HG03432 (cell line): Measurements from ENCODE around the gene ENO3.

Experiments
- ATAC-seq: cut with Tn5 transposase; IDR thresholded peaks from one replicate; pipeline ENCODE4 v1.9.1; 2021; ENCODE audit warnings: mild to moderate bottlenecking, moderate library complexity; ENCODE audit not compliant: unreplicated experiment

ENO3 gene

DNA sequence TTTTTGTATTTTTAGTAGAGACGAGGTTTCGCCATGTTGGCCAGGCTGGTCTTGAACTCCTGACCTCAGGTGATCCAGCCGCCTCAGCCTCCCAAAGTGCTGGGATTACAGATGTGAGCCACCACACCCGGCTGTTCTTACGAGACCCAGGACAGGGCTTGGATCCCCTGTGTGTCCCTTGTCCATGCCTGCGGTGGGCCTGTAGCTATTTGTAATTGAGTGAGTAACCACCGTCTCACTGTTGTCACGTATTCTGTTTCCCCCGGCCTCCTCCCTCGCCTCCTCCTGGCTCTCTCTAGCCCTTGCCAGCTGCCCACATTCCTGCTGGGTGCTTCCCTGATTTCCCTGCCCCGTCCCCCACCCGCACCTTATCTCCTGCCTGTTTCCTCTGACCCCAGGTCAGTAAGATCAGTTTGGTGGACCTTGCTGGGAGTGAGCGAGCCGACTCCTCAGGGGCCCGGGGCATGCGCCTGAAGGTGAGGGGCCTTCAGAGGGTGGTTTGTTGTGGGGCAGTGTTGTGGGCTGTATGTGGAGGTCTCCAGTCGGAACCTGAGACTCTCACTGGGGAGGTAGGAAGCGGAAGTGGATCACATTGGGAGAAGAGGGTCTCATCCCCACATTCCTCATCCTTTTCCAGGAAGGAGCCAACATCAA is 52.4 kb downstream of the ENO3 start:
- ATAC-seq: no peak
